ENCODE measurements around the gene GPR148. TPM values are rescaled to one million over a fixed set of nuclear protein-coding genes. Genes with fewer than 3 reads are reported as not detected.
A peak's percentile ranks its signal among the peaks of the same experiment; 100 is the strongest.
"Not testable (repeated sequence)": the region's sequence is repeated elsewhere in the genome, so short reads cannot be mapped to it uniquely, and the experiment has no call there.

The GPR148 gene, protein sequence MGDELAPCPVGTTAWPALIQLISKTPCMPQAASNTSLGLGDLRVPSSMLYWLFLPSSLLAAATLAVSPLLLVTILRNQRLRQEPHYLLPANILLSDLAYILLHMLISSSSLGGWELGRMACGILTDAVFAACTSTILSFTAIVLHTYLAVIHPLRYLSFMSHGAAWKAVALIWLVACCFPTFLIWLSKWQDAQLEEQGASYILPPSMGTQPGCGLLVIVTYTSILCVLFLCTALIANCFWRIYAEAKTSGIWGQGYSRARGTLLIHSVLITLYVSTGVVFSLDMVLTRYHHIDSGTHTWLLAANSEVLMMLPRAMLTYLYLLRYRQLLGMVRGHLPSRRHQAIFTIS
- polyA plus RNA-seq (not detected in 3 replicates), polyA minus RNA-seq (not detected in 3 replicates)
- polyA plus RNA-seq (2011; ENCODE audit: low read depth) = not detected
- not detected in 2 replicates for polyA plus RNA-seq (2011; cell fraction: cytosol; rRNA removed)
- polyA plus RNA-seq (2011; cell fraction: nucleus; rRNA removed) = not detected in 2 replicates
- polyA plus RNA-seq (2012; ENCODE audit: low replicate concordance) = not detected in 2 replicates
- not detected for polyA minus RNA-seq (2011; cell fraction: cytosol; rRNA and poly(A)+ RNA removed)
- not detected in 2 replicates for polyA minus RNA-seq (2011; cell fraction: nucleus; rRNA and poly(A)+ RNA removed)

GRCh38 chr2:130728549-130729316, at the start of gene GPR148:
TSS of gene GPR148 (plus strand) at chr2:130729070. CDS start at chr2:130729152, 82 bp downstream.
- FAIRE-seq (no peak), DNase-seq (ENCODE audit: low read depth, low spot score) (no peak)
- Histone ChIP-seq H4K20me1 (ENCODE audit: control insufficient read depth, extremely low read depth, insufficient read depth, low read length) (no peaks in the 10 kb centered on the region), H3K4me2 (ENCODE audit: control insufficient read depth, extremely low read depth, insufficient read depth, low read depth, low read length) (peak within 1 kb of the TSS; percentile 99), H3K4me1 (ENCODE audit: control insufficient read depth, extremely low read depth, insufficient read depth, low read length) (peaks cover 11% of the 10 kb centered on the region), H3K36me3 (ENCODE audit: control insufficient read depth in 2 of 2, extremely low read depth in 1 of 2, insufficient read depth in 2 of 2, low read length in 2 of 2) (no peaks in the 10 kb centered on the region), H3K79me2 (ENCODE audit: control insufficient read depth, insufficient read depth, low read length) (no peaks in the 10 kb centered on the region), H3K9me3 (ENCODE audit: control insufficient read depth, low read depth, low read length) (no peaks in the 10 kb centered on the region), H3K9me1 (ENCODE audit: control insufficient read depth, extremely low read depth, insufficient read depth, low read length) (no peaks in the 10 kb centered on the region), H3K9ac (ENCODE audit: control insufficient read depth, extremely low read depth, insufficient read depth, low read length) (no peak within 1 kb of the TSS), H3K4me3 (ENCODE audit: control insufficient read depth in 2 of 3, extremely low read depth in 1 of 3, insufficient read depth in 2 of 3, low read depth in 1 of 3, low read length in 3 of 3) (no peak within 1 kb of the TSS), H2AFZ (ENCODE audit: control insufficient read depth, low read length) (peak within 1 kb of the TSS; percentile 46), H3K27me3 (ENCODE audit: control insufficient read depth, extremely low read depth, insufficient read depth, low read length) (peaks cover 10% of the 10 kb centered on the region), H3K27ac (ENCODE audit: control insufficient read depth, insufficient read depth, low read length) (no peak within 1 kb of the TSS)
- dilution Hi-C loops (cut with MboI; ENCODE audit: extremely low pct_ligation_motif_present, low sequenced_read_pairs) = no loop called here
- TF ChIP-seq, protein P1, sequence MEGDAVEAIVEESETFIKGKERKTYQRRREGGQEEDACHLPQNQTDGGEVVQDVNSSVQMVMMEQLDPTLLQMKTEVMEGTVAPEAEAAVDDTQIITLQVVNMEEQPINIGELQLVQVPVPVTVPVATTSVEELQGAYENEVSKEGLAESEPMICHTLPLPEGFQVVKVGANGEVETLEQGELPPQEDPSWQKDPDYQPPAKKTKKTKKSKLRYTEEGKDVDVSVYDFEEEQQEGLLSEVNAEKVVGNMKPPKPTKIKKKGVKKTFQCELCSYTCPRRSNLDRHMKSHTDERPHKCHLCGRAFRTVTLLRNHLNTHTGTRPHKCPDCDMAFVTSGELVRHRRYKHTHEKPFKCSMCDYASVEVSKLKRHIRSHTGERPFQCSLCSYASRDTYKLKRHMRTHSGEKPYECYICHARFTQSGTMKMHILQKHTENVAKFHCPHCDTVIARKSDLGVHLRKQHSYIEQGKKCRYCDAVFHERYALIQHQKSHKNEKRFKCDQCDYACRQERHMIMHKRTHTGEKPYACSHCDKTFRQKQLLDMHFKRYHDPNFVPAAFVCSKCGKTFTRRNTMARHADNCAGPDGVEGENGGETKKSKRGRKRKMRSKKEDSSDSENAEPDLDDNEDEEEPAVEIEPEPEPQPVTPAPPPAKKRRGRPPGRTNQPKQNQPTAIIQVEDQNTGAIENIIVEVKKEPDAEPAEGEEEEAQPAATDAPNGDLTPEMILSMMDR (optimal IDR thresholded peaks at IDR 0.05 in 1 of 3, IDR thresholded peaks at IDR 0.05 in 1 of 3, conservative IDR thresholded peaks at IDR 0.05 in 1 of 3; ENCODE audit: extremely low read depth in 1 of 3, insufficient read depth in 2 of 3, low read length in 3 of 3) = no peak
- no peak for TF ChIP-seq EZH2 (IDR thresholded peaks at IDR 0.05; ENCODE audit: low read length)

DNA sequence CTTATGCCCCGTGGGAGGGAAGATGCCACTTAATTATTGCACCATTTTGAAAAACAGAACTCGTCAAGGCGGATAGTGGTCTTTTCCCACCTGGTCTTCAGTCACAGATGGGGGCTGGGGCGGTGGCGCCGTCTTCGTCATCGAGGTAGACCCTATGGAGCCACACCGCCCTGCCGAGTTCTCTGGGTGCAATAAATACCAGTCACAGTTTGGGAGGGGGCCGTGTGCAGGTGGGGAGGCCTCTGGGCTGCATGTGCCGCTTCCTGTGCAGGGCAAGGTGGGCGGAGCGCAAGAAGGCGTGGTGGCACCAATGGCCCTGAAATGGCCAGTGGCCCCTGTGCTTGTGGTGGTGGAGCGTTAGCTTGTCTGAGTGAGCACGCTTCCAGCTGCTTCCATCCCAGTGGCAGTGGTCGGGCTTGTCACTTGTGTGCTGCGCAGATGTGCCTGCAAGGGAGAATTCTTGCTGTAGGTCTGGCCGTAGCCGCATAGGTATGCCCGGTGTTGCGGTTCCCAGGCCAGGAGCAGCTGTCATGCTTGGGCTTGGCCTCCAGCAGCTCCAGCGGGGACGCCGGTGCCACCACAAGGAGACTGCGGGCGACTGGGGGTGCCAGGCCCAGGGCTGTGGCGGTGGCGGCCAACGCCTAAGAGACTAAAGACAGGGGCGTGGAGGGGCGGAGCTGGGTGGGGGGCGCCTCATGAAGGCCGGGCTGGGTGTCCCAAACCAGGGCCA, 36.7 kb upstream of the GPR148 start:
- DNase-seq (ENCODE audit: low read depth, low spot score); H3K79me2 ChIP-seq (ENCODE audit: control insufficient read depth, insufficient read depth, low read length); H3K9me3 ChIP-seq (ENCODE audit: control insufficient read depth, low read depth, low read length); H4K20me1 ChIP-seq (ENCODE audit: control insufficient read depth, extremely low read depth, insufficient read depth, low read length); H3K9me1 ChIP-seq (ENCODE audit: control insufficient read depth, extremely low read depth, insufficient read depth, low read length); H2AFZ ChIP-seq (ENCODE audit: control insufficient read depth, low read length); H3K27me3 ChIP-seq (ENCODE audit: control insufficient read depth, extremely low read depth, insufficient read depth, low read length); H3K9ac ChIP-seq (ENCODE audit: control insufficient read depth, extremely low read depth, insufficient read depth, low read length); H3K27ac ChIP-seq (ENCODE audit: control insufficient read depth, insufficient read depth, low read length); H3K4me1 ChIP-seq (ENCODE audit: control insufficient read depth, extremely low read depth, insufficient read depth, low read length); H3K36me3 ChIP-seq (ENCODE audit: control insufficient read depth in 2 of 2, extremely low read depth in 1 of 2, insufficient read depth in 2 of 2, low read length in 2 of 2); dilution Hi-C loops (cut with MboI; ENCODE audit: extremely low pct_ligation_motif_present, low sequenced_read_pairs); H3K4me3 ChIP-seq (ENCODE audit: control insufficient read depth in 2 of 3, extremely low read depth in 1 of 3, insufficient read depth in 2 of 3, low read depth in 1 of 3, low read length in 3 of 3); FAIRE-seq; H3K4me2 ChIP-seq (ENCODE audit: control insufficient read depth, extremely low read depth, insufficient read depth, low read depth, low read length): not testable (repeated sequence)
